ENCODE measurements around the gene JMJD1C.

DNA sequence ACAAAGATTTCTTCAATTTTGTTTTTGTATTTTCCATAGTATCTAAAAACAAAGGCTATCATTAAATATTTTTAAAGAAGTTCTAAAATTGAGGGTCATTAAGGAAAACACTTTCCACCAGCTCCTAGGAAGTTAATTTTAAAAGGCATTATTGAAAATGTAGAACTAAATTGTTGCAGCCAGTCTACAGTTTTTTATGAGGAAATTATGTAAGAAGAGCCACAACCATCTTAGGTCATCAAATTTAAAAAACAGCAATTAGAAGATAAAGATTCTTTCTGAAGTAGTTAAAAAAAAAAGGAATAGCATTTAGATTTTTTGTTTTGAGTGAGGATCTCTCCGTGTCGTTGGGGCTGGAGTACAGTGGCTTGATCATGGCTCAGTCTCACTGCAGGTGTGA, 171.0 kb downstream of the JMJD1C start:
- TF ChIP-seq GATA3 (IDR thresholded peaks at IDR 0.05; ENCODE audit: low read depth, low read length) (no peak), GATA2 (IDR thresholded peaks at IDR 0.05; ENCODE audit: low read depth, low read length) (no peak)

All from SH-SY5Y (cell line).